GM10266 (cell line): ENCODE results near the gene NPY2R.

Source experiments
- DNase-seq: peaks from one replicate; pipeline ENCODE4 v3.0.0; 2012; ENCODE audit errors: extremely low spot score
- CTCF ChIP-seq: IDR thresholded peaks from 2 replicates; pipeline ENCODE4 v1.5.1; 2012; ENCODE audit warnings: mild to moderate bottlenecking, low read depth; ENCODE audit not compliant: control insufficient read depth, insufficient read depth; ENCODE audit errors: missing control alignments

NPY2R gene

GRCh38 chr4:155248002-155248896 is 39.8 kb downstream of the NPY2R start:
- no peak for DNase-seq

GRCh38 chr4:155249016-155249566 is 40.7 kb downstream of the NPY2R start:
- no peak for DNase-seq
- TF ChIP-seq CTCF: no peak

More at GRCh38 chr4:155248002-155248896, 39.8 kb downstream of the NPY2R start:
- no peak for TF ChIP-seq CTCF

DNA sequence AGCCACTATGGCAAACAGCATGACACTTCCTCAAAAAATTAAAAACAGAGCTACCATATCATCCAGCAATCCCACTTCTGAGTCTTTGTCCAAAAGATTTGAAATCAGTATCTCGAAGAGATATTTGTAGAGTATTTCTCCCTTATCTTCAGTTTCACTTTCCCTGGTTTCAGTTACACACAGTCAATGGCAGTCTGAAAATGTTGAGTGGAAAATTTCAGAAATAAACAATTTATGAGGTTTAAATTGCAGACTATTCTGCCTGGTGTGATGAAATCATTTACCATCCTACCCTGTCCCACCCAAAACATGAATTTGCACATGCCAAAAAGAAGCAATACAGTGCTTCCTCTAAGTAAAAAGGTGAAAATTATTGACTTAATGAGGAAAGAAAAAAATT is 43.9 kb downstream of the NPY2R start:
- TF ChIP-seq CTCF: no peak
- no peak for DNase-seq

DNA sequence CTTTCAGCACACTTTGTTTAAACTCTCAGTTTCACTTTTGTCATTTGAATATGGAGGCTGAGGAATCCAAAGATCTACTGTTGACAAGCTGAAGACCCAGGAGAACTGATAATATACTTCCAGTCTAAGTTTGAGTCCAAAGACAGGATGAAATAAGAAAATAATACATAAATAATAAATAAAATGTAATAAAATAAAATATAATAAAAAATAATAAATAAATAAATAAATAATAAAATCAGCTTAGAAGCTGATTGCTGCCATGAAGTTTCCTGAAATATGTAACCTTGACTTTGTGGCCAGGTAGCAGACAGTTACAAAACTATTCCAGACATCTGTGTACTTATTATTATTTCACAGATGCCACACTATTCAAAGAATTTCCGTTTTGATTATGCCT is 55.0 kb downstream of the NPY2R start:
- no peak for TF ChIP-seq CTCF
- no peak for DNase-seq

DNA sequence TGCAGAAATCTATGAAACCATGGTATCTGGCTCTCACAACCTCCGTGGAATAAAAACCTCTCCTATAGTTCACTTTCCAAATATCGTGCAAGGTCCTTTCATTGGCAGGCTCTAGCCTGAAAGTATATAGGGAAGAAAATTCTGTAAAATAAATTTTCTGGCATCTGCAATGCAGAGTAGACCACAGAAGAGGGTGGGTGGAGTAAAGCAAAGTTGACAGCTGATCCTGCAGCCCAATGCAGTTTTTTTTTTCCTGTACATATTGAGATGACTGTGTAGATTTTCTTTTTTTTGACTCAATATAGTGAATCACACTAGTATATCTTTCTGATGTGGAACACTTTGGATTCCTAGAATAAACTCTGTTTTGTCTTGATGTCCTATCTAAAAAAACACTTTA is 56.7 kb downstream of the NPY2R start:
- DNase-seq: no peak
- no peak for TF ChIP-seq CTCF
